Measurements from ENCODE around the gene LMNTD1.

Gene LMNTD1

DNA sequence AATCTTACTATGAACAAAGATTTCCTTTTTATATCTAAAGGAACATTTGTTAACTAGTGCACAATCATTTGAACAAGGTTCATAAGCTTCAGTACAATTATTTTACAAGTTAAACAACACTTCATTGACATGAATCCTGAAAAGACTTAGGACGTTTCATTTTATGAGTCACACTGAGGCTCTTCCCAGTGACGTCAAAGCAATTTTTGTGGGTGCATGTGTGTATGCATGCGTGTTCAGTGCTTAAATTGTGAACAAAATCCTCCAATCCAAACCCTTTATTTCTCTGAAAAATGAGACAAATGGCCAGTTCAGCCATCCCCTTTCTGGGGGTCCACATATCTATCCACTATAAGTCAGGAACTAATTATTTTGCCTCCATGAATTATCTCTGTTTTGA is 2.9 kb downstream of the LMNTD1 start:
- DNase-seq, result no peak

DNA sequence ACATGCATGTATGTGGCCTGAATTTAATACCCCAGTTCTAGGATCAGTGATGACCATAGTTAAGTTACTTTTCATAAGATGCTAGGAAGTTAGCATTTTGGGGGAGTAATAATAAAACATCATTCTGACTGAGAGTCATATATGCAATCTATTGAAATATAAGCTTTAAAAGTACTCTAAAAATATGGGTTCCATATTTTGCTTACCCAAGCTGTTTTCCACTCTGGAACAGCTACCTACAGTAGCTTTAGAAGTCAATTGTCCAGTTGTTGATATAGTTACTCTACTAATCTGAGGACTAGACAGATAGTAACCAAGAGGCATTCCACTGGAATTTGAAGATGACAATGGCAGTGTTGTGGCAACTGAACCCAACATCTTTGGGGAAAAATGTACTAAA is 4.0 kb downstream of the LMNTD1 start:
- no peak for DNase-seq

DNA sequence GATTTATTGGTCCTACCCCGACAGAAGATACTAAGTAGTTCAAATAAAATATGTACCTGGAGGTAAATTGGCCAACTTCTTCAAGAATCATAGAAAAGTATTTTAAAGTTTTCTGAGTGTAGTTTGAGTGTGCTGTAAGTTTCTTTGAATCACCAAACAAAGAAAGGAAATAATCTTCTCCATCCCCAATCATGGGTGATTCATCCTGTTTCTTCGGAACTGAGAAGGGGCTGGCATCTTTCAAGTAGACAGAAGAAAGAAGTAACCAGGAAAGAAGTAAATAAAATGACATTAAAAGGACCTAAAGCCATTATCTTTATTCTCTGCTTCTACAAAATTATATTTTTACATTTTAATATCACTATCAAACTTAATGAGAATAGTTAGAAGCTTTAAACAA is 6.8 kb downstream of the LMNTD1 start:
- DNase-seq, result no peak

DNA sequence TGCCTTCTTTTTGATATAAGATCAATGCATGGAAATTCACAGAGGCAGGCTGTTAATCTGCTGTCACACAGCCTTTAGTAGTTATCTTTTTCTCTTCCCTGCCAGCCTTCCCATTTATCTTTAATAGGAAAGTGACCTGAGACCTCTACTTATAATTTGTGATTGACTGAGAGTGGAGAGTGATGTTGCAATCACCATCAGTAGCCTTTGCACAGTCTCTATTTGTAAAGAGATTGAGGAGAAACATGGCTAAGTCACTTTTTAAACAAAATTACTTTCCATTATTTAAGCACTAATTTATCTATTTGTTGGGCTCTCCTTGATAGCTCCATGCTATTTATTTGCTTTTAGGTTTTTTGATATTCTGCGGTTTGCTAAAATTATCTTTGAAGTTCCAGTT is 19.9 kb downstream of the LMNTD1 start:
- no peak for DNase-seq

DNA sequence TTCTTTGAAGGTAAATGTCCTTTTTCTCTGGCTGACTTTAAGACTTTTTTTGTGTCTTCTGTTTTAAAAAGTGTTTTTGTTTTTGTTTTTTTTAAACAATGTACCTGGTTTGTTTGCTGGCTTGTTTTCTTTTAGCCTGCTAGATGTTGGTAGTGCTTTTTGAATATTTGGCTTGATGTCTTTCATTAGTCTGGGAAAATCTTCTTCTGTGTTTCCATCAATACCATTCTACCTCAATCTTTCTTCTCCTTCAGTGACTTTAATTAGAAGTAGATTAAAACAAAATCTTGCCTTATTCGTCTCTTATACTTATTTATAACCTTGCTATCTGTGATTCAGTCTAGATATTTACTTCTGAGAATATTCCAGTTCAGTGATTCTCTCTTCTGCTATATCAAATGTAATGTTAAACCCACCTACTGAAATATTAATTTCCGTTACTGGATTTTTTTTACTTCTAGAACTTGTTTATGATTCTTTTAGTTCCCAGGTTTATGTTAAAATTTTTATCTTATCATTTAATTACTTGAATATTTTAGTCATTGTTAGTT is 21.5 kb downstream of the LMNTD1 start:
- DNase-seq, result no peak

DNA sequence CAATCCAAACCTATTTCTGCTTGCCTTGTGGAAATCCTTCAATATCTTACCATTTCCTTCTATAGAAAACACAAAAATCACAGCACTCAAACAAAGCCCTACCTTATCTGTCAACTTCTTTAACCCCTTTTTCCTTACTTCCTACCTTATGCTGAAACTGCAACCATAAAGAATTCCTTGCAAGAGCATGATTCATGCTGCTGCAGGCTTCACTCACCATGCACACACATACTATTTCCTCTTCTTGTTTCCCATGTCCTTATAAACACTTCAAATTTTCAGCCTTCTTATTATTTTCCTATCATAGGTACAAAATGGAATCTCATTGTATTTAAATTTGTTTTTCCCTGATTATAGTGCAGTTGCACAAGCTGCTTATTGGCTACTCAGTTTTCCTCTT is 23.3 kb downstream of the LMNTD1 start:
- DNase-seq, result no peak

DNA sequence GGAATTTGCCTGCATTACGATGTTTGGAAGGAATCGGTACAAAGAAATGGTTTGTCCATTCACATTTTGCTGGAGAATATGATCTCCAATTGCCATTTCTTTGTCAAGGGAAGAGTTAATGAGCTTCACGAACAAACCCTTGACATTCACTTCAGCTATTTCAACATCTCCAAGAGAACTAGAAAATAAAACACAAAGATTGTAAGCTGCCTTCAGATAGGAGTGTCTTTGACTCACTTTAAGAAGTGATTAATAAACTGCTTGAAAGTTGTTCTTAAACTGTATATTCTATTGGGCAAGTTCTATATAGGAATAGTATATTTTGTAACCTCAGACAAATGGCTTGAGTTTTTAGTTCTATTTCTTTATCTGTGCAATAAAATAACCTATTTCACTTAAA is 26.3 kb downstream of the LMNTD1 start:
- no peak for DNase-seq

DNA sequence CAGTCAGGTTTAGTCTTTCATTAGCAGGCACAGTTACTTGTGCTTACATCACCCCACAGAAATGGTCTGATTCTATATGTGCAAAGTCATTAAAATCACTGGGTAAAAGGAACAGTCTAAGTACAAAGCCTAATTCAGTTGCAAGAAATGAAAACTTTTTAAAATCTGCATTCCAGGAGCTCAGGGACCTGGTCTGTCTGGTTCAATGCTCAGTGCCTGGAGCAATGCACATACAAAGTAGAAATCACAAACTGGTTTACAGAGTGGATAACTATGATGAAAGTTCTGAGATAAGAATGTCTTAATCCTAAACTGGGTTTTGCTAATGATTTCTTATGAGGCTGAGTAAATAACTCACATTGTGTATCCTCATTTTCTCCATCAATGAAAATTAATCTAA is 28.7 kb downstream of the LMNTD1 start:
- no peak for DNase-seq

DNA sequence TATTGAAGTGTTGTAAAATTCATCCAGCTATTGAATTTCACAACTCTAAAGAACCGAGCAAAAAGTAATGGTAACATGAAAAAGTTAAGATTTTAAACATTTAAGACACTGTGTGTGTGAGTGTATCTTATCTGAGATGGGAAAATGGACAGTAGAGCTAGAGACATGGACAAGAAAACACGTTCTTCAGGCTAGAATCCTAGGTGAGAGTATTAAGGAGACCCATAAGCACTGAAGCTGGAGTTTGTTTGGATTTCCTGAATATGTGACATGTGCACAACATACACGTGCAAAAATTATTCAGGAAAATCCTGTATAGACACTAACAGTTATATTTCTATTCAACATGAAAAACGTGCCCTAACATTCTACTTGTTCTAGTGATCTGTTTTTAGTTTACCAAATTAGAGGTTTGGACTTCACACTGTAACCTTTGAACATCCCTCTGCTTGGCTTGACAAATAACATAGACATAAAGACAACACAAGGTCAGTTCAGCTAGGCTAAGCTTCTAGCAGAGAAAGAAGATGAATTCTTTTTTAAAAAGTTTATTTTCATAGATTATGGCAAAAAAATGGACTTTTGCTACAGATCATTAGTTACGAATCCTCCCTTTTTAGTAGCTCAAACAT is 31.3 kb downstream of the LMNTD1 start:
- no peak for DNase-seq

DNA sequence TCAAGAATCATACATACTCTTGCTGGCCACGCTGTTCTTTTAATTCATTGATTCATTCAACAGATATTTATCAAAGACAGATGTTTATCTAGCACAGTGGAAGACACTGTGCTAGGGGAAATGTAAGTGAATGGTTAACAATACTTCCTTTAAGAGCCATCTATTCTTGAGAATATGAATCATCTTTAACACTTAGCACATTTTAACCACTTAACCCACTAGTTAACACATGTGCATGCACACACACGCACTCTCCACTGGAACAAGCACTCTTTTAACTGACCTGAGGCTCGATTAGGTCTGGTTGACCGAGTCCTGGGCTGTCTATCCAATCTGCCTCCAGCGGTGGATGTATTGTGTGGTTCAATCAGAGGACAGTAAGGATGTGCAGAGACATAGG is 34.6 kb downstream of the LMNTD1 start:
- DNase-seq, result no peak

DNA sequence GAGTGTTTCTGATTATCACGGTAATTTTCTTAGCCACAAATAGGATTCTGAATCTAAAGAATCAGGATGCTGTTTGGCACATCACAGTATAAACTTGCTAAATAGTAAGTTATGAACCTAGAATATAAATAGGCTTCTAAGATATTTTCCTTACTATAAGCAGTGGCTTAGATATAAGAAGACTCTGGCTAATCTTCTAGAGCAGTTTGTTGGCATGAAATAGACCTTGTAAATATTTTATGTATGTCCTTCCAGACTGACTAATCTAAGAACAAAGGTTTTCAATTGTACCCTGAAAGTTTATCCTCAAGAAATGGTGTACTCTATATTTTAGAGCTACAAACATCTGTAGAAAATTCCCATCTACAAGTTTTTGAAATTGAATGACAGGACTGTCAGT is 48.3 kb downstream of the LMNTD1 start:
- no peak for DNase-seq

DNA sequence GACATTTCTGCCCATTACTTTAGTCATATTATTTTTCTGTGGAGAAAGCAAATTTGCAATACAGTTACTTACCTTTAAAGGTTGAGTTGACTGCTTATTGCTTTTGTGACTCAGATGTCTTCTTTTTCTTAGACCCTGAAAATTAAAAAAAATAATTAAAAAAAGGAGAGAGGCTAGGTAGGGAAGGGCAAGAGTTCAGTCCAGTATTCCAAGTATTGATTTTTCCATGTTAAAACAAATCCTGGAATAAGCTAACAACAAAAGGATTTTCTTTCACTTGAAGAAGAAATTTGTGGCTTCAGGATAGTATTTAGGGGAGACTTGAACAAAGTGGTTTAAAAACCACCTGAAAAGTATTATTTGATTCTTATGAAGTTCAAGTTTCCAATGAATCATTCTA is 49.4 kb downstream of the LMNTD1 start:
- DNase-seq, result no peak

DNA sequence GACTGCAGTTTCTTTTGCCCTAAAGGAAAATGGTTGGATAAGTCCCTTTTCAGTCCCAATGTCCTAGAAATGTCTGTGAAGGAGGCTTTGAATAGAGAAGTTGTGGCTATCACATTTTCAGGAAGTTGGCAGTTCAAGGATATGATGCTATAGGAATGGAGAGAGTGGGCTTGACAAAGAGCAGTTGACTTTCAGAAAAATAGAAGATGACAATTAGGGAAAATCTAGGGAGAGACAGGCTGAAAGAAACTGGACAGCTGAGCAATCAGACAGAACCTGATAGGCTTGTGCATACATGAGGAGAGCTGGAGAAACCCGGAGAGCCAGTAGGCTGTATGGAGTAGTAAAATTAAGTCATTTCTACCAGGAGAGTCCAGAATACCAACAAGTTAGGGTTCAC is 50.5 kb downstream of the LMNTD1 start:
- DNase-seq, result no peak

DNA sequence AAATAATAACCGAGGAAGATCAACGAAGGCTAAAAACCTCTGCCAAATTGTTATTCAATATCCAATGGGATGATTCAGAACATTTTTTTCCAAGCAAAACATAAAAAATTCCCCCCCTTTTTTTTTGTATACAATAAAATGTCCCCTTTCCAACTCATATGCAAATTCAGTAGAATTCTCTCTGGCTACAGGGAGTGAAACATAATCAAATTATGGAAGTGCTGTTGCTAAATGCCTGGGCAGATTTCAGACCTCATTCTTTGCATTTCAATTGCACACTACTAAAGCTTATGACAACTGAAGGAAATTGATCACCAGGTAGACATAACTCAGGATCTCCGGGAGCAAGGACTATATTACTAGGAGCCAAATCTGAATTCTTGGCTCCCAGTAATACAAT is 51.0 kb downstream of the LMNTD1 start:
- DNase-seq, result no peak

DNA sequence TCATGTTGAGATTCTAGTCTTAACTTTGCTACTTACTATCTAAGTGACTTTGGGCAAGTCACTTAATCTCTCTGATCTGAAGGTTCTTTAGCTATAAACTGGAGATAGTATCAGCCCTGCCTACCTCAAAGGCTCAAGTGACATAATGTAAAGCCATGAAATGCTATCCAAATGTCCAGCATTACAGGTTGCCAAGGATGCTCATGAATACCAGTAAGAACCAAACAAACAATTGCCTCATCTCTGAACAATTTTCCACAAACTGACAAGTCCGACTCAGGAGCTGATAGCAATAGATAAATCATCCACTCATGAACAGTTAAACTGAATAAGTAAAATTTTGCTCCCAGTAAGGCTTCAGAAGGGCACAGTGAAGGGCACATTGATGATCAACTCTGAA is 51.5 kb downstream of the LMNTD1 start:
- DNase-seq, result no peak

DNA sequence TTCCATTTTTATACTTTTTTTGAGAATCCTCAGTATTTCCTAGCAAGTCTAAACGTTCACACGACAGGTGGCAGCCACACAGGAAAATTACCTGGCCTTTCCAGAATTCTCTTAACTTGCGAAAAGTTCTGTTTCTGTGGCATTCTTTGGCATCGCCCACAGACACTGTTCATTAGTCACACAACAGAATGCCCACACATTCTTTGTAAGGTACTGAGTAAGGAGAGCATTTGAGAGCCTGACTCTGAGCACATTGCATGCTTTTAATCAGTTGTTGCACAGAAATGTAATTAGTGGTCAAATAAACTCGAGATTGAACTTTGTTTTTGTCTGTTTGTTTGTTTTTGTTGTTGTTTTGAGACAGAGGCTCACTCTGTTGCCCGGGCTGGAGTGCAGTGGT is 52.4 kb downstream of the LMNTD1 start:
- no peak for DNase-seq

DNA sequence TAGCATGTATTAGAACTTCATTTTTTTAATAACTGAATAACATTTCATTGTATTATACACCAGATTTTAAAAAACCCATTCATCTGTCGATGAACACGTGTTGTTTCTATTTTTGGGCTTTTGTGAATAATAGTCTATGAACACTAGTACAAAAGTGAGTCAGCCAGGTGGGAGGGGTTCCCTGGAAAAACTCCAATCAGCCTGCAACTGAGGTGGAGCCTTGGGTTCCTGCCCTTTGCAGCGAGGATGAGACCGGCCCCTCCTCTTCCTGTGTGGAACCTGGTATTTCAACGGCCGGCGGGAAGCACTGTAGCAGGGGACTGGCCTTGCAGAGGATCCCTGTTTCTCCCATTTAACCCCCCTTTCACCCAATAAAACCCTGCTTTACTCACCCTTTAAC is 56.1 kb downstream of the LMNTD1 start:
- no peak for DNase-seq

DNA sequence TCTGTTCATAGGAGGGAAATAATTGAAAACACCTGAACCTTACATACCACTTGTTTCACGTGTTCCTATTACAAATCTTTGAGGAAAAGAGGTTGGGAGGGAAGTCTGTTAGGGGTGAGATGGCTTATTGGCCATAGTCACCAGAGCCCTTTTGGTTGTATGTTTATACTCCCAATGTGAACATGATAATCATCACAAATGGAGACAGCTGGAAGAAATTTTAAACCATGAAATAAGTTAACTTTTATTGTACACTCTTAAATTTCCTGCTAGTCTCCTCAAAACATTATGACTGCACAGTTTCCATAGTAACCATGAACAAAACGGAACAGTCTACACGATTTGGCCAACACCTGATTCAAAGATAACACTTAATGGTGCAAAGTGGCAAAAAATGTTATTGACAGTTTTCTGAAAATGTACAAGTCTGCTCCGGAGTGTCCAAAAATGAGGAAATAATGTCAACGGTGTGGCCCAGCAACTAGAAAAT is 56.9 kb downstream of the LMNTD1 start:
- no peak for DNase-seq

DNA sequence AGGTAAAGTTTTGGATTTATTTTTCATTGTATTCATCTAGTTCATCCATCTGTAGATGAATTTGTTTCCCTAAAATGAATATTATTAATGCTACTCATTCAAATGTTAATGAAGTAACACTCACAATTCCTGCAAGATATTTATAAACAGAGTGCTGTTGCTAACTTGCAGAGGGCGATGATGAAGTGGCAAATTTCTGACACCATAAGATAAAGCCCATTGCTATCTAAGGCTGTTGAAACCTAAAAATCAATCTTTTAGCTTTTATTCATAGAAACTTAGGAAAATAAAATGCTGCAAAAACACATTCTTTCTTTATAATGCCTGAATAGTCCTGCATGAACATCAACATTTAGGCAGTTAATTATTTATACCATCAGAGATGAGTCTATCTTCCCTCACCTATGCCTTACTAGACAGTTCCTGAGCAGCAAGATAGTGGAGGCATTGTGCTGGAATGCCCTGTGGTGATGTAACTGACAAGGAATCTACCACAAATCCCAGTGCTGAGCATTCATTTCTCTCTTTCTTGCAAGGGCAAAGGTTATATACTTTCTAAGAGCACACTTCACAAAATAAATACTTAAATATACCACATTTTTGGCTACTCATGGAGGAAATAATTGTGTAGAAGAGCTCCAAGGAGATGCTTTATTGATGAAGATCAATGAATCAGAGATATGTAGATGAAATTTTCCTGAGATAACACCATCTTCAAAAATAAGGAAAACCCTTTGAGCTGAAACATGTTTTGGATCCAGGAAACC is 57.6 kb downstream of the LMNTD1 start:
- no peak for DNase-seq

DNA sequence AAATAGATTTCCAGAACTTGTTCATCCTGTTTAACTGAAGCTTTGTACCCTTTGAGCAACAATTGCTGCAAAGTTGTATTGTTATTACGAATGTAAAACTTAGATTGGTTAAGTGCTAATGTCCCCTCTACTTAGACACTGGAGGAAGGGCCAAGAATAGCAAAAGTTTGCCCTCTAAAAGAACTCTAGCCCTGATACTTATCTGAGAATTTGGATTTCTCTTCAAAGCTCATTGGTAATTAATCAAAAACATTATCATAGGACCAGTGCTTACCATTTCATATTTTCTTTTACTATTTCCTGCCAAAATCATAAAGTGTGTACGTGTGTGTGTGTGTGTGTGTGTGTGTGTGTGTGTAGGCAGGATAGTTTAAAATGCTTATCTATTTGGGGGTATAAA is 58.2 kb downstream of the LMNTD1 start:
- DNase-seq, result no peak

DNA sequence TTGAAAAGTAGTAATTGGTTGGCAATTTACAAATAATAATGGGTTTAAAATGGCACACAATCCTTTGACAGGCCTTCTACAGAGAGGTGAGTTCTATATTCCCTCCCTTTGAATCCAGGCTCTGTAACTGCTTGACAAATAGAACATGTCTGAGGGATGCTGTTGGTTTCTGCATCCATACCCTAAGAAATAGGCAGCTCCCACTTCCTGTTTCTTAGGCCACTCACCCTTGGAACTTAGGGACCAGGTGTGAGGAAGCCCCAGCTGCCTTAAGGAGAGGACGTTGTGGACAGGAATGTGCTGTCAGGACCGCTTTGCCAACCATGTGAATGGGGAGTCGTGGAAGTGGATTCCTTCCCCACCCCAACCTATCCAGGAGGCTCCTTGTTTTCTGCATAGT is 59.4 kb downstream of the LMNTD1 start:
- DNase-seq, result no peak

DNA sequence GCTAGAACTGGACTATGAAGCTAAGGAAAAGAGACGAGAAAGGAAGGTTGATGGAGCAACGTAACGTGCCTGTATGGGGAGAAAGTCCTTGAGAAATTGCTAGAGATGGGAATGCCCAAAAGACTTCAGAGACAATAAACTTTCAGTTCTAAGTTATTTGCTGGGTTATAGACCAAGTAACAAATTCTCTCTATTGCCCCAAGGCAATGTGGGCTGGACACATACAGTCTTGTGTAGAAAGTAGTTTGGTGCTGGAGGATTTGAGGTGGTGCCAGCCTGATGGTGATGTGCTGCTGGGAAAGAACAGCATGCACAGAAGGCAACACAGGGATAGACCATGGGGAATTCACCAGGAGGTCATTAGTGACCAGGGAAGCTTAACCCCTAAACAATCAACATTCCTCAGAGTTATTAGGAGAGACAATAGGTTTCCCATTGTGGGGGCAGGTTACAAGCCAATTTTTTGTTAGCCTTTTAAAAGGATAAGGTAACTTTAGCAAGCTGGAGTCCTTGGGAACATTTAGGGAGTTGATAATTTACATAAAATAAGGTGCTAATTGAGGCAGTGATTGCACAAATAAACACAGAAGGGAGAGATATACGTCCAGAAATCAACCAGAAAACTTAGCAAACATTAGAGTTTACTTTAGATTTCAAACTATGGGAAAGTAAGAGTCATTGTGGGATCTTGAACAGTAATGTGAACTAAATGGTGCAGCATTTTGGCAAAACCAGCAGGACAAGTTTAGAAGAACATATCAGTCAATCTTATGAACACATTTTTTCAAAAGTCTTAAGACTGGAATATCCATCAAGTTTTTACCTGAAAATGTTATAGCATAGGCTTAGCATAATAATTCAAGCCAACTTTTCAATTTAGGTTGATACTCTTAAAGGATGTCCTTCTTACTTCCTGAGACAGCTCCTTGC is 61.4 kb downstream of the LMNTD1 start:
- no peak for DNase-seq

Data from NCI-H69 (cell line).